Measurements from ENCODE around the gene TMEM184C.

DNA sequence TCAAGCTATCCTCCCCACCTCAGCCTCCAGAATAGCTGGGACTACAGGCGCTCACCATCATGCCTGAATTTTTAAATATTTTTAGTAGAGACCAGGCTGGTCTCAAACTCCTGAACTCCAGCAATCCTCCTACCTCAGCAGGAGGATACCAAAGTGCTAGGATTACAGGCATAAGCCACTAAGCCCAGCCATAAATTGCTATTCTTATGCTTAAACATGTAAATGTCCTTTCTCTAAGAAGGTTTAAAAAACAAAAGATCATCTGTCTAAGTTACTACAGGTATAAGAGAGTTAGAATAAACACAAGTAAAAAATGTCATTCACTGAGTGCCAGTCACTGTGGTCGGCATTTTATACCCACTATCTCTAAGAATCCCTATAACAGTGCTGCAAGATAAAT lies 38.4 kb downstream of the TMEM184C start:
- TF ChIP-seq, protein P1, sequence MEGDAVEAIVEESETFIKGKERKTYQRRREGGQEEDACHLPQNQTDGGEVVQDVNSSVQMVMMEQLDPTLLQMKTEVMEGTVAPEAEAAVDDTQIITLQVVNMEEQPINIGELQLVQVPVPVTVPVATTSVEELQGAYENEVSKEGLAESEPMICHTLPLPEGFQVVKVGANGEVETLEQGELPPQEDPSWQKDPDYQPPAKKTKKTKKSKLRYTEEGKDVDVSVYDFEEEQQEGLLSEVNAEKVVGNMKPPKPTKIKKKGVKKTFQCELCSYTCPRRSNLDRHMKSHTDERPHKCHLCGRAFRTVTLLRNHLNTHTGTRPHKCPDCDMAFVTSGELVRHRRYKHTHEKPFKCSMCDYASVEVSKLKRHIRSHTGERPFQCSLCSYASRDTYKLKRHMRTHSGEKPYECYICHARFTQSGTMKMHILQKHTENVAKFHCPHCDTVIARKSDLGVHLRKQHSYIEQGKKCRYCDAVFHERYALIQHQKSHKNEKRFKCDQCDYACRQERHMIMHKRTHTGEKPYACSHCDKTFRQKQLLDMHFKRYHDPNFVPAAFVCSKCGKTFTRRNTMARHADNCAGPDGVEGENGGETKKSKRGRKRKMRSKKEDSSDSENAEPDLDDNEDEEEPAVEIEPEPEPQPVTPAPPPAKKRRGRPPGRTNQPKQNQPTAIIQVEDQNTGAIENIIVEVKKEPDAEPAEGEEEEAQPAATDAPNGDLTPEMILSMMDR (IDR thresholded peaks at IDR 0.05): no peak
- TF ChIP-seq POLR2A (IDR thresholded peaks at IDR 0.05): no peak

Data from breast epithelium (tissue), 3 donors.